ENCODE data around the gene ZNF593.
A peak's percentile ranks its signal among the peaks of the same experiment; 100 is the strongest.

Gene ZNF593

GRCh38 chr1:26180010-26180506 lies 10.3 kb downstream of the ZNF593 start:
- no peak for TF ChIP-seq CTCF (IDR thresholded peaks at IDR 0.05; ENCODE audit: extremely low read depth, missing control alignments)
- DNase-seq (ENCODE audit: low spot score), result no peak

GRCh38 chr1:26181586-26182382 lies 12.1 kb downstream of the ZNF593 start:
- DNase-seq (ENCODE audit: low spot score), result no peak
- TF ChIP-seq CTCF (IDR thresholded peaks at IDR 0.05; ENCODE audit: extremely low read depth, missing control alignments), result no peak

- no peak for DNase-seq (ENCODE audit: low spot score)
- no peak for TF ChIP-seq CTCF (IDR thresholded peaks at IDR 0.05; ENCODE audit: extremely low read depth, missing control alignments)
Measured at GRCh38 chr1:26182383-26182696, 12.6 kb downstream of the ZNF593 start.

GRCh38 chr1:26184086-26184485 lies 14.4 kb downstream of the ZNF593 start:
- DNase-seq (ENCODE audit: low spot score), result peak; percentile 20
- no peak for TF ChIP-seq CTCF (IDR thresholded peaks at IDR 0.05; ENCODE audit: extremely low read depth, missing control alignments)

- peak; percentile 16 for DNase-seq (ENCODE audit: low spot score)
- TF ChIP-seq CTCF (IDR thresholded peaks at IDR 0.05; ENCODE audit: extremely low read depth, missing control alignments), result no peak
Measured at GRCh38 chr1:26184883-26185282, 15.2 kb downstream of the ZNF593 start.

- no peak for TF ChIP-seq CTCF (IDR thresholded peaks at IDR 0.05; ENCODE audit: extremely low read depth, missing control alignments)
- DNase-seq (ENCODE audit: low spot score), result no peak
Measured at GRCh38 chr1:26187882-26188281, 18.2 kb downstream of the ZNF593 start.

GRCh38 chr1:26188477-26188876 lies 18.8 kb downstream of the ZNF593 start:
- TF ChIP-seq CTCF (IDR thresholded peaks at IDR 0.05; ENCODE audit: extremely low read depth, missing control alignments), result no peak

More at GRCh38 chr1:26188477-26188876, 18.8 kb downstream of the ZNF593 start:
- DNase-seq (ENCODE audit: low spot score), result no peak

Measured in GM20000 (cell line).